SK-N-SH treated with all-trans-retinoic acid at 6 μM for 48 hours (cell line): ENCODE measurements around the gene RTF1.
A peak's percentile ranks its signal among the peaks of the same experiment; 100 is the strongest.

Source experiments
- ATAC-seq: fragments of 200-7000 bp; cut with Tn5 transposase; 3 replicates; pipeline ENCODE4 v1.9.1; 2020; ENCODE audit warnings: mild to moderate bottlenecking, moderate library complexity
- ISL1 ChIP-seq: fragments of 250-450 bp; sonication (Bioruptor Pico); IDR thresholded peaks from 2 replicates; pipeline ENCODE4 v2.1.2; 2022; ENCODE audit warnings: mild to moderate bottlenecking, moderate library complexity
- SNAI2 ChIP-seq: fragments of 250-450 bp; sonication (Bioruptor Pico); IDR thresholded peaks from 2 replicates; pipeline ENCODE4 v1.5.0; 2020; ENCODE audit warnings: mild to moderate bottlenecking, moderate library complexity
- TCF4 ChIP-seq: fragments of 250-450 bp; sonication (Bioruptor Pico); IDR thresholded peaks from 2 replicates; pipeline ENCODE4 v1.8.0; 2021; ENCODE audit warnings: mild to moderate bottlenecking, moderate library complexity, borderline replicate concordance
- ZFP3 ChIP-seq: fragments of 250-450 bp; sonication (Bioruptor Pico); IDR thresholded peaks from 2 replicates; pipeline ENCODE4 v1.5.0; 2020; ENCODE audit warnings: mild to moderate bottlenecking, moderate library complexity

Gene RTF1

GRCh38 chr15:41530363-41530956 lies 113.6 kb downstream of the RTF1 start:
- TF ChIP-seq TCF4 (CRISPR knock-in tag), result peak; percentile 68
- peak; percentile 55; the same call in 1 of the 2 replicates for TF ChIP-seq ISL1 (CRISPR knock-in tag)
- TF ChIP-seq ZFP3 (CRISPR knock-in tag), result no peak
- TF ChIP-seq SNAI2, result peak; percentile 16; the same call in 1 of the 2 replicates
- ATAC-seq, result peak; percentile 64; the same call in 2 of the 3 replicates
